ENCODE measurements around the gene ELAC1.
"Not testable (repeated sequence)": the region's sequence is repeated elsewhere in the genome, so short reads cannot be mapped to it uniquely, and the experiment has no call there.

ELAC1 gene

DNA sequence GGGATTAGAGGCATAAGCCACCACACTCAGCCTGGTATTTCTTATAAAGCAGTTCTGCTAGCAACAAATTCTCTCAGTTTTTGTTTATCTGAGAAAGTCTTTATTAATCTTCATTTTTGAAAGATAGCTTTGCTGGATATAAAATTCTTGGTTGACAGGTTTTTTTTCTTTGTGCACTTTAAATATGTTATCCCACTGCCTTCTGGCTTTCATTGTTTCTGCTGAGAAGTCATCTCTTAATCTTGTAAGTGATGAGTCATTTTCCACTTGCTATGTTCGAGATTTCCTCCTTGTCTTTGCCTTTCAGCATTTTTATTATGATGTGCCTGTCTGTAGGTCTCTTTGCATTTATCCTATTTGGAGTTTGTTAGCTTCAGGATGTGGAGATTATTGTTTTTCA is 5.9 kb upstream of the ELAC1 start:
- H3K27me3 ChIP-seq (ENCODE audit: insufficient read depth, poor library complexity, severe bottlenecking) = no peaks in the 10 kb centered on the region
- no peak for TF ChIP-seq POLR2AphosphoS5 (IDR thresholded peaks at IDR 0.05; ENCODE audit: low read depth)
- TF ChIP-seq, protein P1, sequence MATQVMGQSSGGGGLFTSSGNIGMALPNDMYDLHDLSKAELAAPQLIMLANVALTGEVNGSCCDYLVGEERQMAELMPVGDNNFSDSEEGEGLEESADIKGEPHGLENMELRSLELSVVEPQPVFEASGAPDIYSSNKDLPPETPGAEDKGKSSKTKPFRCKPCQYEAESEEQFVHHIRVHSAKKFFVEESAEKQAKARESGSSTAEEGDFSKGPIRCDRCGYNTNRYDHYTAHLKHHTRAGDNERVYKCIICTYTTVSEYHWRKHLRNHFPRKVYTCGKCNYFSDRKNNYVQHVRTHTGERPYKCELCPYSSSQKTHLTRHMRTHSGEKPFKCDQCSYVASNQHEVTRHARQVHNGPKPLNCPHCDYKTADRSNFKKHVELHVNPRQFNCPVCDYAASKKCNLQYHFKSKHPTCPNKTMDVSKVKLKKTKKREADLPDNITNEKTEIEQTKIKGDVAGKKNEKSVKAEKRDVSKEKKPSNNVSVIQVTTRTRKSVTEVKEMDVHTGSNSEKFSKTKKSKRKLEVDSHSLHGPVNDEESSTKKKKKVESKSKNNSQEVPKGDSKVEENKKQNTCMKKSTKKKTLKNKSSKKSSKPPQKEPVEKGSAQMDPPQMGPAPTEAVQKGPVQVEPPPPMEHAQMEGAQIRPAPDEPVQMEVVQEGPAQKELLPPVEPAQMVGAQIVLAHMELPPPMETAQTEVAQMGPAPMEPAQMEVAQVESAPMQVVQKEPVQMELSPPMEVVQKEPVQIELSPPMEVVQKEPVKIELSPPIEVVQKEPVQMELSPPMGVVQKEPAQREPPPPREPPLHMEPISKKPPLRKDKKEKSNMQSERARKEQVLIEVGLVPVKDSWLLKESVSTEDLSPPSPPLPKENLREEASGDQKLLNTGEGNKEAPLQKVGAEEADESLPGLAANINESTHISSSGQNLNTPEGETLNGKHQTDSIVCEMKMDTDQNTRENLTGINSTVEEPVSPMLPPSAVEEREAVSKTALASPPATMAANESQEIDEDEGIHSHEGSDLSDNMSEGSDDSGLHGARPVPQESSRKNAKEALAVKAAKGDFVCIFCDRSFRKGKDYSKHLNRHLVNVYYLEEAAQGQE (IDR thresholded peaks at IDR 0.05; ENCODE audit: insufficient replicate concordance, low read depth) = no peak
- TF ChIP-seq GABPA (IDR thresholded peaks at IDR 0.05; ENCODE audit: low read depth) = no peak
- TF ChIP-seq, protein P2, sequence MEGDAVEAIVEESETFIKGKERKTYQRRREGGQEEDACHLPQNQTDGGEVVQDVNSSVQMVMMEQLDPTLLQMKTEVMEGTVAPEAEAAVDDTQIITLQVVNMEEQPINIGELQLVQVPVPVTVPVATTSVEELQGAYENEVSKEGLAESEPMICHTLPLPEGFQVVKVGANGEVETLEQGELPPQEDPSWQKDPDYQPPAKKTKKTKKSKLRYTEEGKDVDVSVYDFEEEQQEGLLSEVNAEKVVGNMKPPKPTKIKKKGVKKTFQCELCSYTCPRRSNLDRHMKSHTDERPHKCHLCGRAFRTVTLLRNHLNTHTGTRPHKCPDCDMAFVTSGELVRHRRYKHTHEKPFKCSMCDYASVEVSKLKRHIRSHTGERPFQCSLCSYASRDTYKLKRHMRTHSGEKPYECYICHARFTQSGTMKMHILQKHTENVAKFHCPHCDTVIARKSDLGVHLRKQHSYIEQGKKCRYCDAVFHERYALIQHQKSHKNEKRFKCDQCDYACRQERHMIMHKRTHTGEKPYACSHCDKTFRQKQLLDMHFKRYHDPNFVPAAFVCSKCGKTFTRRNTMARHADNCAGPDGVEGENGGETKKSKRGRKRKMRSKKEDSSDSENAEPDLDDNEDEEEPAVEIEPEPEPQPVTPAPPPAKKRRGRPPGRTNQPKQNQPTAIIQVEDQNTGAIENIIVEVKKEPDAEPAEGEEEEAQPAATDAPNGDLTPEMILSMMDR (IDR thresholded peaks at IDR 0.05; ENCODE audit: insufficient read depth, low read length) = no peak
- no peak for TF ChIP-seq SPI1 (IDR thresholded peaks at IDR 0.05; ENCODE audit: borderline replicate concordance, low read depth)
- DNase-seq (ENCODE audit: low read depth in 1 of 2, low spot score in 1 of 2) = no peak

GRCh38 chr18:50969448-50969847 is 1.6 kb downstream of the ELAC1 start:
- no peaks in the 10 kb centered on the region for H3K27me3 ChIP-seq (ENCODE audit: insufficient read depth, poor library complexity, severe bottlenecking)
- H3K4me3 ChIP-seq (replicated peaks; ENCODE audit: insufficient read depth, low read length) = no peak overlapping the region
- H3K27ac ChIP-seq (replicated peaks) = no peak overlapping the region
- no peak for TF ChIP-seq SPI1 (IDR thresholded peaks at IDR 0.05; ENCODE audit: borderline replicate concordance, low read depth)
- TF ChIP-seq, protein P2 (IDR thresholded peaks at IDR 0.05; ENCODE audit: insufficient read depth, low read length) = no peak
- TF ChIP-seq, protein P1 (IDR thresholded peaks at IDR 0.05; ENCODE audit: insufficient replicate concordance, low read depth) = no peak
- TF ChIP-seq GABPA (IDR thresholded peaks at IDR 0.05; ENCODE audit: low read depth) = no peak
- no peak for TF ChIP-seq POLR2AphosphoS5 (IDR thresholded peaks at IDR 0.05; ENCODE audit: low read depth)
- DNase-seq (ENCODE audit: low read depth in 1 of 2, low spot score in 1 of 2) = no peak

More for the DNA sequence above, 5.9 kb upstream of the ELAC1 start:
- H3K27ac ChIP-seq (replicated peaks) = no peak overlapping the region
- no peak overlapping the region for H3K4me3 ChIP-seq (replicated peaks; ENCODE audit: insufficient read depth, low read length)

DNA sequence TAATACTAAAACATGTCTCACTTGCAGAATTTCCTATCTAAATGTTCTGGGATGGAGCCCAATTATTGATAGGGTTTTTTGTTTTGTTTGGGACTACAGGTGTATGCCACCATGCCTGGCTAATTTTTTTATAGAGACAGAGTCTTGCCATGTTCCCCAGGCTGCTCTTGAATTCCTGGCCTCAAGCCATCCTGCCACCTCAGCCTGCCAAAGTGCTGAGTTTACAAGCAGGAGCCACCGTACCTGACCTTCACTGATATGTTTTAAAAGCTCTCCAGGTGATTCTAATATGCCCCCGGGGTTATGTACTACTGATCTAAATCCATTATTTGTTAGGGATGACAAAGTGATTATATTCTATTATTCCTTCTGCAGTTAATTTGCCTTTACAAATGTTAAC is 2.2 kb downstream of the ELAC1 start:
- Histone ChIP-seq H3K4me3 (replicated peaks; ENCODE audit: insufficient read depth, low read length) (no peak overlapping the region), H3K27ac (replicated peaks) (no peak overlapping the region), H3K27me3 (ENCODE audit: insufficient read depth, poor library complexity, severe bottlenecking) (no peaks in the 10 kb centered on the region)
- TF ChIP-seq, protein P2 (IDR thresholded peaks at IDR 0.05; ENCODE audit: insufficient read depth, low read length) = no peak
- TF ChIP-seq SPI1 (IDR thresholded peaks at IDR 0.05; ENCODE audit: borderline replicate concordance, low read depth) (no peak), POLR2AphosphoS5 (IDR thresholded peaks at IDR 0.05; ENCODE audit: low read depth) (no peak), GABPA (IDR thresholded peaks at IDR 0.05; ENCODE audit: low read depth) (no peak)
- TF ChIP-seq, protein P1 (IDR thresholded peaks at IDR 0.05; ENCODE audit: insufficient replicate concordance, low read depth) = no peak
- DNase-seq (ENCODE audit: low read depth in 1 of 2, low spot score in 1 of 2) = no peak

DNA sequence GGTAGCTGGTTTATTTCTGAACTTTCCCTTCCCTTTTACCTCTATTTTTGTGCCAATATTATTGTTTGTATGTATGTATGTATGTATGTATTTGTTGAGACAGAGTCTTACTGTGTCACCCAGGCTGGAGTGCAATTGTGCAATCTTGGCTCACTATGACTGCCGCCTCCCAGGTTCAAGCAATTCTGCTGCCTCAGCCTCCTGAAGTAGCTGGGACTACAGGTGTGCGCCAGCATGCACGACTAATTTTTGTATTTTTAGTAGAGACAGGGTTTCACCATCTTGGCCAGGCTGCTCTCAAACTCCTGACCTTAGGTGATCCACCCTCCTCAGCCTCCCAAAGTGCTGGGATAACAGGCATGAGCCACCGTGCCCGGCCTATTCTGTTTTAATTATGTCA is 4.6 kb downstream of the ELAC1 start:
- H3K27ac ChIP-seq (replicated peaks); H3K27me3 ChIP-seq (ENCODE audit: insufficient read depth, poor library complexity, severe bottlenecking); H3K4me3 ChIP-seq (replicated peaks; ENCODE audit: insufficient read depth, low read length): not testable (repeated sequence)
- DNase-seq (ENCODE audit: low read depth in 1 of 2, low spot score in 1 of 2) = peak; percentile 20 to 32

Data from HL-60 (cell line).